A673 (cell line): ENCODE data around the gene PHACTR3. TPM values are rescaled to one million over a fixed set of nuclear protein-coding genes. Genes with fewer than 3 reads are reported as not detected.

Source experiments
- BruUV-seq: library from RNA; stranded (reverse); fragments of 400-500 nt; replicated peaks from 2 replicates; lab custom pipeline; 2021; lab: Mats Ljungman, UMichigan
- CTCF ChIA-PET: fragments of 300-600 bp; sonication (Branson Sonifier 250); formaldehyde crosslinking; loops from one replicate; lab custom pipeline; 2022; ENCODE audit warnings: antibody characterized with exemption; lab: Charles Lee
- POLR2A ChIA-PET: fragments of 300-600 bp; sonication (Branson Sonifier 250); formaldehyde crosslinking; loops from one replicate; lab custom pipeline; 2022; ENCODE audit warnings: antibody characterized with exemption; ENCODE audit not compliant: low non-redundant PET; lab: Charles Lee
- DNase-seq: peaks from one replicate; pipeline ENCODE4 v3.0.0-alpha.2; 2015; ENCODE audit warnings: low spot score
- H3K27ac ChIP-seq: fragments of 200-600 bp; sonication (generic); 2 replicates; pipeline ENCODE4 v1.5.1; 2016; ENCODE audit warnings: mixed run types, low read depth, mild to moderate bottlenecking, mixed read lengths, antibody characterized with exemption, low read length; ENCODE audit not compliant: poor library complexity, severe bottlenecking
- H3K27me3 ChIP-seq: fragments of 200-600 bp; sonication (generic); replicated peaks from 2 replicates; pipeline ENCODE4 v1.6.1; 2017; ENCODE audit warnings: mixed run types, low read depth, mild to moderate bottlenecking, mixed read lengths, antibody characterized with exemption, low read length; ENCODE audit not compliant: insufficient read depth, poor library complexity
- H3K36me3 ChIP-seq: fragments of 200-600 bp; sonication (generic); 2 replicates; pipeline ENCODE4 v1.6.1; 2016; ENCODE audit warnings: mixed run types, mild to moderate bottlenecking, mixed read lengths, antibody characterized with exemption, low read length; ENCODE audit not compliant: insufficient read depth, poor library complexity, severe bottlenecking
- H3K4me1 ChIP-seq: fragments of 200-600 bp; sonication (generic); 2 replicates; pipeline ENCODE4 v1.6.1; 2017; ENCODE audit warnings: mixed run types, mild to moderate bottlenecking, mixed read lengths, antibody characterized with exemption, low read length; ENCODE audit not compliant: insufficient read depth, poor library complexity, severe bottlenecking
- H3K4me3 ChIP-seq: fragments of 200-600 bp; sonication (generic); 2 replicates; pipeline ENCODE4 v1.5.1; 2016; ENCODE audit warnings: low read depth, mixed run types, mild to moderate bottlenecking, mixed read lengths, low read length; ENCODE audit not compliant: poor library complexity, severe bottlenecking
- H3K9me3 ChIP-seq: fragments of 200-600 bp; sonication (generic); 2 replicates; pipeline ENCODE4 v1.6.1; 2016; ENCODE audit warnings: mixed run types, low read depth, mild to moderate bottlenecking, mixed read lengths, antibody characterized with exemption, low read length; ENCODE audit not compliant: poor library complexity, severe bottlenecking
- EZH2 ChIP-seq: fragments of 200-600 bp; sonication (generic); IDR thresholded peaks from 2 replicates; pipeline ENCODE4 v1.6.1; 2017; ENCODE audit warnings: borderline replicate concordance, low read depth, mild to moderate bottlenecking, mixed read lengths, antibody characterized with exemption, low read length; ENCODE audit not compliant: poor library complexity, severe bottlenecking
- intact Hi-C: fragments of 100-400 bp; cut with micrococcal nuclease; formaldehyde crosslinking; loops from one replicate; pipeline ENCODE4 v1.10.0; 2022; ENCODE audit not compliant: unreplicated experiment
- total RNA-seq: library from RNA; stranded (reverse); gene quantifications from 2 replicates; pipeline ENCODE4 v1.2.3, GENCODE V29; 2021
- TF ChIP-seq, protein P1 (sequence below): fragments of 300-800, 200-600 bp; sonication (generic); conservative IDR thresholded peaks from 2 replicates; pipeline ENCODE4 v1.5.1; 2017; ENCODE audit warnings: low read depth, mild to moderate bottlenecking, antibody characterized with exemption, low read length, moderate library complexity, mixed read lengths

The PHACTR3 gene
- total RNA-seq, 1 experiment from 2014 or later = 0.17 TPM

DNA sequence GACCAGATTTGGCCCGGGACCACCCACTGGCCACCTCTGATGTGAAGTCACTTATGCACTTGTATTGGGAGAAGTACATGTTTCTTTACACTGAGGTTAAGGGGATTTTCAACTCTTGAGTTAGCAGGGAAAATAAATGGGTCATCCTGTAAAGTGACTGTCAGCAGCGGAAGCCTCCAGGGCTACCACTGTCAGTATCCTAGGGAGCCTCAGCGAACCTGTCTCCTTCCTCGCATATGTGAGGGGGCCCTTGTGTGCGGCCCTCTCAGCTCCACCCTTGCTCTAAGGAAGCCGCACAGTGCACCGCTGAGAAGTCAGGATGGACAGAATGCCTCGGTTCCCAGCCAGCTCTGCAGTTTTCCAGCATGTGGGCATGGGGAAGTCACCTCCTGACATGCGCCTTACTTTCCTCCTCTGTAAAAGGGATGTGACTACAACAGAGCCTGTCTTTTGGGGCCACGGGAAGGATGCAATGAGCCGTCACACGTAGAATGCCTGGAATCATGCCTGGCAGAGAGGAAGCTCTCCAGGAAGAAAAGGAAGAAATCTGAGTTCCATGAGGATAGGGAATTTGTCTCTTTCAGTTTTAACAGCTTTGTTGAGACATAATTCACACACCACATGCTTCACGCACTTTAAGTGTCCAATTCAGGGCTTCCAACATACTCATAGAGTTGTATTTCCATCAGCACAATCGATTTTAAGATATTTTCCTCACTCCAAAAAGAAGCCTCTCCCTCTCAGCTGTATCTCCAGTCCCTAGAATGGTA is 213.7 kb downstream of the PHACTR3 start:
- Histone ChIP-seq H3K27ac (no peak overlapping the region), H3K4me1 (no peaks in the 10 kb centered on the region), H3K27me3 (no peaks in the 10 kb centered on the region), H3K36me3 (no peaks in the 10 kb centered on the region), H3K4me3 (no peak overlapping the region), H3K9me3 (no peaks in the 10 kb centered on the region)
- no peak for DNase-seq
- ChIA-PET CTCF (no interaction called here), POLR2A (no interaction called here)
- intact Hi-C loops = no loop called here
- no peak for TF ChIP-seq EZH2
- TF ChIP-seq, protein P1, sequence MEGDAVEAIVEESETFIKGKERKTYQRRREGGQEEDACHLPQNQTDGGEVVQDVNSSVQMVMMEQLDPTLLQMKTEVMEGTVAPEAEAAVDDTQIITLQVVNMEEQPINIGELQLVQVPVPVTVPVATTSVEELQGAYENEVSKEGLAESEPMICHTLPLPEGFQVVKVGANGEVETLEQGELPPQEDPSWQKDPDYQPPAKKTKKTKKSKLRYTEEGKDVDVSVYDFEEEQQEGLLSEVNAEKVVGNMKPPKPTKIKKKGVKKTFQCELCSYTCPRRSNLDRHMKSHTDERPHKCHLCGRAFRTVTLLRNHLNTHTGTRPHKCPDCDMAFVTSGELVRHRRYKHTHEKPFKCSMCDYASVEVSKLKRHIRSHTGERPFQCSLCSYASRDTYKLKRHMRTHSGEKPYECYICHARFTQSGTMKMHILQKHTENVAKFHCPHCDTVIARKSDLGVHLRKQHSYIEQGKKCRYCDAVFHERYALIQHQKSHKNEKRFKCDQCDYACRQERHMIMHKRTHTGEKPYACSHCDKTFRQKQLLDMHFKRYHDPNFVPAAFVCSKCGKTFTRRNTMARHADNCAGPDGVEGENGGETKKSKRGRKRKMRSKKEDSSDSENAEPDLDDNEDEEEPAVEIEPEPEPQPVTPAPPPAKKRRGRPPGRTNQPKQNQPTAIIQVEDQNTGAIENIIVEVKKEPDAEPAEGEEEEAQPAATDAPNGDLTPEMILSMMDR = no peak
- BruUV-seq = no TSS peak

DNA sequence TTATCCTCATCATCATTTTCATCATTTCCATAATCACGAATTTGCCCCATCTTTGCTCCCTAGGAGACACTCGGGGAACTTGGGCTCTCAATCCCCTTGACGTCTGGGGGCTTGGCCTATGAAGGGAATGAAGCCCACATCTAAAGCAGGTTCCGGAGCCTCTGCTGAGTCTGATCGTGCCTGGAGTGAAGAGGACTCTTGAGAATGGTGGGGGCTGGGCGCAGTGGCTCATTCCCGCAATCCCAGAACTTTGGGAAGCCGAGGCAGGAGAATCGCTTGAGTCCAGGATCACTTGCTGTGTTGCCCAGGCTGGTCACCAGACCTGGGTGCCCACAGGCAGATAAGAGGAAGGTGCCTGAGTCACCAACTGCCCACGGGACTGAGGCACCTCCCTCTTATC is 214.6 kb downstream of the PHACTR3 start:
- H3K4me1 ChIP-seq = no peaks in the 10 kb centered on the region
- intact Hi-C loops = no loop called here
- no peak overlapping the region for H3K4me3 ChIP-seq
- H3K27ac ChIP-seq = no peak overlapping the region
- ChIA-PET POLR2A (no interaction called here), CTCF (no interaction called here)
- no peaks in the 10 kb centered on the region for H3K27me3 ChIP-seq
- TF ChIP-seq EZH2 = no peak
- TF ChIP-seq, protein P1 = no peak
- no TSS peak for BruUV-seq
- no peaks in the 10 kb centered on the region for H3K36me3 ChIP-seq
- DNase-seq = no peak
- no peaks in the 10 kb centered on the region for H3K9me3 ChIP-seq

- no TSS peak for BruUV-seq
- Histone ChIP-seq H3K4me3 (no peak overlapping the region), H3K36me3 (no peaks in the 10 kb centered on the region), H3K27ac (no peak overlapping the region), H3K4me1 (no peaks in the 10 kb centered on the region), H3K9me3 (no peaks in the 10 kb centered on the region), H3K27me3 (no peaks in the 10 kb centered on the region)
- intact Hi-C loops = no loop called here
- ChIA-PET CTCF (no interaction called here), POLR2A (no interaction called here)
- TF ChIP-seq, protein P1 = no peak
- TF ChIP-seq EZH2 = no peak
- no peak for DNase-seq
Measured at GRCh38 chr20:59819496-59820203, 215.3 kb downstream of the PHACTR3 start.
